ENCODE data around the gene BBC3. TPM values are rescaled to one million over a fixed set of nuclear protein-coding genes. Genes with fewer than 3 reads are reported as not detected.
"Not testable (repeated sequence)": the region's sequence is repeated elsewhere in the genome, so short reads cannot be mapped to it uniquely, and the experiment has no call there.

Gene BBC3
- total RNA-seq, 8 experiments from 2014 or later: 17.4 to 23.6 (median 20.3) TPM

- in situ Hi-C loops (cut with MboI; ENCODE audit: low pct_unique_long_range_greater_than_20kb in 2 of 9, low sequenced_read_pairs in 9 of 9, unreplicated experiment in 9 of 9): no loop called here
- ATAC-seq (replicated peaks in 6 of 8): no peak
- H3K4me1 ChIP-seq (replicated peaks in 1 of 2): peaks cover 7 to 9% of the 10 kb centered on the region in 2 donors
- no peak overlapping the region for H3K4me3 ChIP-seq
- WGBS, 10 experiments: 50 to 100% (median 92%) methylated on average over 2 to 7 of the region's 7 CpGs; no CpG with 5 or more reads in 6 of the 10 experiments
- H3K27ac ChIP-seq: no peak overlapping the region
These were observed 38.6 kb upstream of the BBC3 start for GRCh38 chr19:47269596-47269995.

- no peak for ATAC-seq (replicated peaks in 6 of 8)
- H3K27ac ChIP-seq: no peak overlapping the region
- WGBS, 10 experiments: 0 to 100% (median 64%) methylated on average over 1 to 4 of the region's 6 CpGs; no CpG with 5 or more reads in 4 of the 10 experiments
- H3K4me3 ChIP-seq: no peak overlapping the region
- peaks cover 7 to 9% of the 10 kb centered on the region in 2 donors for H3K4me1 ChIP-seq (replicated peaks in 1 of 2)
- in situ Hi-C loops (cut with MboI; ENCODE audit: low pct_unique_long_range_greater_than_20kb in 2 of 9, low sequenced_read_pairs in 9 of 9, unreplicated experiment in 9 of 9): no loop called here
These were observed 37.0 kb upstream of the BBC3 start for GRCh38 chr19:47268028-47268427.

- Histone ChIP-seq H3K4me3 (no peak overlapping the region), H3K4me1 (replicated peaks in 1 of 2) (peaks cover 4 to 5% of the 10 kb centered on the region in 2 donors), H3K27ac (no peak overlapping the region)
- peak in 1 of 8 experiments; percentile 3 for ATAC-seq (replicated peaks in 6 of 8)
- in situ Hi-C loops (cut with MboI; ENCODE audit: low pct_unique_long_range_greater_than_20kb in 2 of 9, low sequenced_read_pairs in 9 of 9, unreplicated experiment in 9 of 9): no loop called here
- 71 to 100% (median 87%) methylated on average over 1 to 8 of the region's 14 CpGs; no CpG with 5 or more reads in 3 of the 10 experiments for WGBS, 10 experiments
These were observed 36.4 kb upstream of the BBC3 start for GRCh38 chr19:47267350-47267759.

DNA sequence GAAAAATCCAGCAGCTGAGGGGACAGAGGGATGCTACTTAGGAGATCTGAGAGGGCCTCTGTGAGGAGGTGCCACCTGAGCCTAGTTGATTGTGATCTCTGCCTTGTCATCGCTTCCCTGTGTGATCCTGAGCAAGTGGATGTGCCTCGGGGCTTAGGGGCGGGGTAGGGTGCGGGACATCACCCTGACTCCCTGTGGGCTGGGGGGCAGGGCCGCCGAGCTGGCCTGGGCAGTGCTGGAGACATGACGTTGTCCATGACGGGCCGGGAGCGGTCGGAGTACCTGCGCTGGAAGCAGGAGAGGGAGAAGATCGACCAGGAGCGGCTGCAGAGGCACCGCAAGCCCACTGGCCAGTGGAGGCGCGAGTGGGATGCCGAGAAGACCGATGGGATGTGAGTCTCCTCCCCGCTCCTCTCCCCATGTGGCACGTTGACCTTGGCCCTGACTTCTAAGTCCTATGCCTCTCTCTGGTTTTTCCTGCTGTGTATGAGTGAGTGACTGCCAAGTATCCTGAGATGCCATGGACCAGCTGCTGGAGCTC, 35.5 kb upstream of the BBC3 start:
- ATAC-seq (replicated peaks in 6 of 8): peak in 3 of 8 experiments; percentile 4 to 15 (median 6)
- no peak overlapping the region for H3K4me3 ChIP-seq
- 80 to 93% methylated on average over 2 to 3 of the region's 21 CpGs; no CpG with 5 or more reads in 8 of the 10 experiments for whole genome bisulfite sequencing, 10 experiments
- in situ Hi-C loops (cut with MboI; ENCODE audit: low pct_unique_long_range_greater_than_20kb in 2 of 9, low sequenced_read_pairs in 9 of 9, unreplicated experiment in 9 of 9): no loop called here
- H3K4me1 ChIP-seq (replicated peaks in 1 of 2): no peaks in the 10 kb centered on the region
- no peak overlapping the region for H3K27ac ChIP-seq

DNA sequence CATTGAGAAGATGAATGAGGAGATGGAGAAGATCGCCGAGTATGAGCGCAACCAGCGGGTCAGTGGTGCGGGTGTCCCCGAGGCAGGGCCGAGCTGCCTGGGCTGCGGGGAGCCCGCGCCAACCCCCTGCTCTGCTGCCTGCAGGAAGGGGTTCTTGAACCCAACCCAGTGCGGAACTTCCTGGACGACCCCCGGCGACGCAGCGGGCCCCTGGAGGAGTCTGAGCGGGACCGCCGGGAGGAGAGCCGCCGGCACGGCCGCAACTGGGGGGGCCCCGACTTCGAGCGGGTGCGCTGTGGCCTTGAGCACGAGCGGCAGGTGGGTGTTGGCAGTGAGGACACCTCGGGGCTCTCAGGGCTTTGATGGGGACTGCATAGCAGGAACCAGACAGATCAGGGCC, 33.6 kb upstream of the BBC3 start:
- in situ Hi-C loops (cut with MboI; ENCODE audit: low pct_unique_long_range_greater_than_20kb in 2 of 9, low sequenced_read_pairs in 9 of 9, unreplicated experiment in 9 of 9): no loop called here
- peak in 4 of 8 experiments; percentile 11 to 17 (median 14) for ATAC-seq (replicated peaks in 6 of 8)
- 96 to 100% methylated on average over 2 to 5 of the region's 30 CpGs; no CpG with 5 or more reads in 8 of the 10 experiments for WGBS, 10 experiments
- H3K4me1 ChIP-seq (replicated peaks in 1 of 2): no peaks in the 10 kb centered on the region
- H3K27ac ChIP-seq: no peak overlapping the region
- no peak overlapping the region for H3K4me3 ChIP-seq

- H3K4me1 ChIP-seq (replicated peaks in 1 of 2): peaks cover 9 to 15% of the 10 kb centered on the region in 2 donors
- in situ Hi-C loops (cut with MboI; ENCODE audit: low pct_unique_long_range_greater_than_20kb in 2 of 9, low sequenced_read_pairs in 9 of 9, unreplicated experiment in 9 of 9); H3K27ac ChIP-seq; ATAC-seq (replicated peaks in 6 of 8); H3K4me3 ChIP-seq: not testable (repeated sequence)
- 63 to 100% (median 96%) methylated on average over 3 to 8 of the region's 14 CpGs; no CpG with 5 or more reads in 4 of the 10 experiments for WGBS, 10 experiments
These were observed 31.2 kb upstream of the BBC3 start for GRCh38 chr19:47261946-47262793.

DNA sequence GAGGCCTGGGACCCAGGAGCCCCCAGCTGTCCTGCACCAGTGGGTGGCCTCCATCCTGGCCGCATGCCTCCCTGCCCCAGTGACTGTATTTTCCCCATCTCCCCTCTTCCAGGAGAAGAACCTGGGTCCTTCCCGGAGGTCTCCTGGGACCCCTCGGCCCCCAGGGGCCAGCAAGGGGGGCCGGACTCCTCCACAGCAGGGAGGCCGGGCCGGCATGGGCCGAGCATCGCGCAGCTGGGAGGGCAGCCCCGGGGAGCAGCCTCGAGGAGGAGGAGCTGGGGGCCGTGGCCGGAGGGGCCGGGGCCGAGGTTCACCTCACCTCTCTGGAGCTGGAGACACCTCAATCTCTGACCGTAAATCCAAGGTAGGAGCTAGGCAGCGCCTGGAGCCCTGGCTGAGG, 29.5 kb upstream of the BBC3 start:
- ATAC-seq (replicated peaks in 6 of 8): no peak
- Histone ChIP-seq H3K4me3 (no peak overlapping the region), H3K4me1 (replicated peaks in 1 of 2) (peaks cover 12 to 17% of the 10 kb centered on the region in 2 donors), H3K27ac (no peak overlapping the region)
- in situ Hi-C loops (cut with MboI; ENCODE audit: low pct_unique_long_range_greater_than_20kb in 2 of 9, low sequenced_read_pairs in 9 of 9, unreplicated experiment in 9 of 9): no loop called here
- WGBS, 10 experiments: 92 to 95% methylated on average over 2 to 3 of the region's 17 CpGs; no CpG with 5 or more reads in 8 of the 10 experiments

DNA sequence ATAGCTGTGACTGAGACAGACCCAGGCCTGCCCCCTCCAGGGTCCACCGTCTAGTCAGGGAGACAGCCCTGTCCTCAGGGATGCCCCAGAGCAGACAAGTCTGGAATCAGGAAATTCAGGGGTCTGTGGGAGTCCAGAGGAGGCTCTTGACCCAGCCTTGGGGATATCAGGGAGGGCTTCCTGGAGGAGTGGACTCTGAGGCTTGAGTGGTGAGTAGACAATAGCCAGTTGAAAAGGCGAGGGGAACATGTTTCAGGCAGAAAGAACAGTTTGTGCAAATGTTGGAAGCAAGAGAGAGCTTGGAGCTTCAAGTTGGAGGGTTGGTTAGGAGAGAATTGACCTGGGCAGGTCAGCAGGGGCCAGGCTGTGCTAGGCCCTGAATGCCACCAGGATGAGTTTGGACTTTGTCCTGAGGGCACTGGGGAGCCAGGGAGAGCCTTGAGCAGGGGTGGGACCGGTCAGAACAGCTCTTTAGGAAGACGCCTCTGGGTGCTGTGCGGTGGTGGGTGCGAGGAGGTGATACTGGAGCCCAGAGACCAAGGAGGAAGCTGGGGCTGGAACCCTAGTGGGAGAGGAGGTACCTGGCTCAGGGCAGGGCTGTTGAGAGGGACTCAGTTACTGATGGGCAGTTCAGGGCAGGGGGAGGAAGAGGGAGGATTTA, 28.0 kb upstream of the BBC3 start:
- Histone ChIP-seq H3K4me1 (replicated peaks in 1 of 2) (peaks cover 13 to 19% of the 10 kb centered on the region in 2 donors), H3K27ac (no peak overlapping the region), H3K4me3 (peak overlapping the region in 3 of 5 donors; percentile 50 to 60 (median 53))
- WGBS, 10 experiments: 41 to 100% (median 97%) methylated on average over 1 to 5 of the region's 6 CpGs; no CpG with 5 or more reads in 2 of the 10 experiments
- no peak for ATAC-seq (replicated peaks in 6 of 8)
- in situ Hi-C loops (cut with MboI; ENCODE audit: low pct_unique_long_range_greater_than_20kb in 2 of 9, low sequenced_read_pairs in 9 of 9, unreplicated experiment in 9 of 9): no loop called here

- peak overlapping the region; percentile 90 to 97 for H3K27ac ChIP-seq
- in situ Hi-C loops (cut with MboI; ENCODE audit: low pct_unique_long_range_greater_than_20kb in 2 of 9, low sequenced_read_pairs in 9 of 9, unreplicated experiment in 9 of 9): no loop called here
- peaks cover 13 to 19% of the 10 kb centered on the region in 2 donors for H3K4me1 ChIP-seq (replicated peaks in 1 of 2)
- H3K4me3 ChIP-seq: peak overlapping the region; percentile 49 to 60 (median 53)
- 80 to 100% (median 92%) methylated on average over 1 to 5 of the region's 9 CpGs; no CpG with 5 or more reads in 5 of the 10 experiments for WGBS, 10 experiments
- ATAC-seq (replicated peaks in 6 of 8): no peak
These were observed 27.4 kb upstream of the BBC3 start for GRCh38 chr19:47258434-47258833.

DNA sequence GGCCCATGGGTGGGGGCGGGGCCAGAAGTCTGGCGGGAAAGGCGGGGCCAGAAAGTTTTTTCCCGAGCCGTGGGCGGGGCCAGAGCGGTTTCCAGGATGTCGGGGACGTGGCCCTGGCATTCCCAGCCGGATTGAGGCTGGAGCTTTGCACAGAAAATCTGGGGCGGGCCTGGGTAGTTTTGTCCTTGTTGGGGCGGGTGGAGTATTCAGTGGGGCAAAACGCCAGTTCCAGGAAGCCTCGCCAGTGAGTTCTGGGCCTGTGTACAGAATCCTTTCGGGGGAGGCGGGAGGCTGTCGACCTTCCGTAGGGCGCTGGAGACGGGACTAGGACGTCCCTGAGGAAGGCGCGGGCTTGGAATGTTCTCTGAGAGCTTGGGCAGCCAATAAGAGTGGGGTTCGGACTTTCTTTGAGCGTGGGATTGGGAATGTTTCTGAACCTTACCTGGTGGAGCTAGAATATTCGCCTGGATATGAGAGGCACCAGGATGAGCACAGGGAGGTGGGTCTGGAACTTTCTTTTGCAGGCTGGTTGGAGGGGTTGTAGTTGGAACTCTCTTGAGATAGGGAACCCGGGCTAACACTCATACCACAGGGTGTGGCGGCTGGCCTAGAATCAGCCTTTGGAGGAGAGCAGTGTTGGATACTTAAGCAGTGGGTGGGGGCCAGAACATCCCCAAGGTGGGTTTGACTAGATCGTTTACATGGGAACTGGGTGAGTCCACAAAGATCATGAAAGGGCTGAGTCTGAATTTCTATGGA, 26.6 kb upstream of the BBC3 start:
- H3K27ac ChIP-seq: peak overlapping the region; percentile 90 to 97
- 0 to 20% (median 6%) methylated on average over 2 to 10 of the region's 29 CpGs; no CpG with 5 or more reads in 3 of the 10 experiments for WGBS, 10 experiments
- H3K4me3 ChIP-seq: peak overlapping the region; percentile 49 to 60 (median 53)
- in situ Hi-C loops (cut with MboI; ENCODE audit: low pct_unique_long_range_greater_than_20kb in 2 of 9, low sequenced_read_pairs in 9 of 9, unreplicated experiment in 9 of 9): no loop called here
- peaks cover 13 to 19% of the 10 kb centered on the region in 2 donors for H3K4me1 ChIP-seq (replicated peaks in 1 of 2)
- peak in 4 of 8 experiments; percentile 11 to 56 (median 41) for ATAC-seq (replicated peaks in 6 of 8)

- in situ Hi-C loops (cut with MboI; ENCODE audit: low pct_unique_long_range_greater_than_20kb in 2 of 9, low sequenced_read_pairs in 9 of 9, unreplicated experiment in 9 of 9): no loop called here
- WGBS, 10 experiments: no CpG with 5 or more reads among the region's 52 CpGs
- H3K27ac ChIP-seq: peak overlapping the region; percentile 25 to 89
- H3K4me1 ChIP-seq (replicated peaks in 1 of 2): peaks cover 13 to 19% of the 10 kb centered on the region in 2 donors
- peak overlapping the region; percentile 49 to 60 (median 53) for H3K4me3 ChIP-seq
- ATAC-seq (replicated peaks in 6 of 8): peak; percentile 60 to 84 (median 80)
These were observed 25.9 kb upstream of the BBC3 start for GRCh38 chr19:47256693-47257410.

All from motor neuron (in vitro differentiated cells).